Measurements from ENCODE around the gene GK.

- no peak for TF ChIP-seq CTCF (optimal IDR thresholded peaks at IDR 0.05 in 1 of 3, IDR thresholded peaks at IDR 0.05 in 1 of 3, conservative IDR thresholded peaks at IDR 0.05 in 1 of 3; ENCODE audit: extremely low read depth in 1 of 3, insufficient read depth in 2 of 3, low read length in 3 of 3)
- TF ChIP-seq EZH2 (IDR thresholded peaks at IDR 0.05; ENCODE audit: low read length): no peak
These were observed 53.1 kb downstream of the GK start for GRCh38 chrX:30706216-30706775.

Data from keratinocyte (primary cell).